Effector CD8-positive, alpha-beta T cell (primary cell): ENCODE results near the gene PPIL3.
"Not testable (repeated sequence)": the region's sequence is repeated elsewhere in the genome, so short reads cannot be mapped to it uniquely, and the experiment has no call there.

Experiments
- DNase-seq: peaks from one replicate; lab custom pipeline; 2025; lab: John Stamatoyannopoulos, UW
- total RNA-seq, 4 experiments: gene quantifications; one replicate each; lab custom pipeline; 2026; lab: John Stamatoyannopoulos, UW

Gene PPIL3
- 17.6 to 30.2 (median 25.9) reads per million in 4 experiments for total RNA-seq

DNA sequence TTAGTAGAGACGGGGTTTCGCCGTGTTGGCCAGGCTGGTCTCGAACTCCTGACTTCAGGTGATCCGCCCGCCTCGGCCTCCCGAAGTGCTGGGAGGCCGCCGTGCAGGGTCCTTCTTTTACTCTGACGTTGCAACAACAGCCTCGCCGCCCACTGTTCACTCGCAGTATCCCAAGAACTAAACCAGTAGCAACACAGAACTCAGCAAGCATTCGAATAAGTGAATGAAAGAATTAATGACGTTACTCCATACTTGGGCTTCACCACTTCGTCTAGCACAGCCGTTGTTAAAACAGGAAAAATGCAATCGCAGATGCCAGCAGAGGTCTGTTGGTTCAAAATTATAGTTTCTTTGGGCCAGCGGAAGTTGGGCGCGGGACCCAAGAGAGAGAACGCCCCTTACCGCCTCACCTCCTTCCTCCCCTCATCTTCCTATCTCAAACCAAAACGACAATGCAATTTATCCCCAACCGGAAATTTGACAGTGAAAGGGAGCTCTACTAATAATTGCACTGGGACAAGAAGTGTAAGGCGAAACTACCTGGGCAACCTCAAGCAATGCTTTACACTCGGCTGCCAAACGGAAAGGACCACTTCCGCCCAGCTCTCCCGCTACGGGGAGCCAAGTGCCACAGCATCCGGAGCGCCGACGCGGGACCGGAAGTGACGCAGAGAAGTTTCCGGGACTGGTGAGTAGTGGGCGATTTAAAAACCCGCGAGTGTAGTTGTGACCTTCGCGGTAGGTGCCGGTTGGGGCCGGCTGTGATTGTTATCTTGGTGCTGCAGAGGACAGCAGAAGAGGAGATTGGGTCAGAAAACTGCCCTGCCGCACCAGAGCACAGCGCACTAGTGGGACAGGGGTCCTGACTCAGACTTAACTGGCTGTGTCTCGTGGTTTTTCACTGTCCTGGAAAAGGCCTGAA is at the start of gene PPIL3, which contains the start of gene NIF3L1:
TSS of gene PPIL3 (minus strand) at position 374 of the 922 bp plus-strand sequence. CDS start 1,462 bp downstream, outside the sequence.
TSS of gene NIF3L1 (plus strand) at position 668 of the 922 bp plus-strand sequence. CDS start 2,573 bp downstream, outside the sequence.
- DNase-seq, result peak; percentile 89

GRCh38 chr2:200930947-200931626 is 42.2 kb upstream of the PPIL3 start:
- no peak for DNase-seq

- no peak for DNase-seq
These were observed 40.7 kb upstream of the PPIL3 start for GRCh38 chr2:200929334-200930249.

DNA sequence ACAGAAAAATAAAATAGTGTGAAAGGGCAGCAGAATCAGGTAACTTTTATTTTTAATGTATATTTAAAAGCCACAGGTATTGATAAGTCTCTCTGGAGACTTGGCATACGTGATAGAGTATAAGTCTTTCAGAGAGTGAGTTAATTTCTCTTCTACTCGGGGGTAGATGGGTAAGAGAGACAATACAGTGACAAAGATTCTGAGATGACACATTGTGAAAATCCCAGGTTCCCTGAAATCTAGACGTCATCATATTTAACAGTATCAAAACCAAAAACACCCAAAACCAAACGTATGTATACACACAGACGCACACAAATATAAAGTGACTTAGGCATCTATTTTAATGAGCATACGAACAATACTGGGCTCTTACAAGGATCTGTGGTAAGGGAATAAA is 33.6 kb upstream of the PPIL3 start:
- no peak for DNase-seq

- DNase-seq, result no peak
These were observed 24.8 kb upstream of the PPIL3 start for GRCh38 chr2:200913654-200914053.

DNA sequence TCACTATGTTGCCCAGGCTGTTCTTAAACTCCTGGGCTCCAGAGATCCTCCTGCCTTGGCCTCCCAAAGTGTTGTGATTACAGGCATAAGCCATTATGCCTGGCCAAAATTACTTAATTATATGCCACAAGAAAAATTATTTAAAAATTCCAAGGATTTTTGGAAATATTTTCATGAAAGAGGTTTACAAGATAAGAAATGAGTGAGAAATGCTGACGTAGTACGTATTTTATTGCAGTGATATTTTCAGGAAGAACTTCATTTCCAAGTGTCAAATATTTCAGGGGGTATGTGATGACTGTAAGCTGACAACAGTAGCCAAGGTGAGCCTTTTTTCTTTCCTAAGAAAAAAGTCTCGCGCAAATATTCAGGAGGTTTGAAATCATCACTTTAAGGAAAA is 21.1 kb upstream of the PPIL3 start:
- no peak for DNase-seq

- DNase-seq, result no peak
These were observed 16.9 kb upstream of the PPIL3 start for GRCh38 chr2:200905618-200906296.

GRCh38 chr2:200901459-200902072 is 12.7 kb upstream of the PPIL3 start:
- DNase-seq, result peak; percentile 56

DNA sequence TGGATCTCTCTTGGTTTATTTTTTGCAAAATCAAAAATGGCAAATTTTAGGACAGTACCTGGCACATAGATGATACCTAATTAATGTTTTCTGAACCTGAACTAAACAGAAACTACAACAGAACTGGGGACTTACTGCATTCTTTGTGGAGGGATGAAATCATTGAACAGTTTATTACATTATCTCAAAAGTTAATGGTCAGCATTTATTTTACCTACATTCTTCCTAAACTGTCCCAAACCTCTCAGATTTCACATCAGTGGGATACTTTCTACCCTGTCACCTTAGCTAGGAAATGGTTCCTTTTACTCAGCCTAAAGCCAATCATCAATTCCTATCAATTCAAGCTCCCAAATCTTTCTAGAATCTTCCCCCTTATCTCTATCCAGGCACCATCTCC is 10.6 kb upstream of the PPIL3 start:
- no peak for DNase-seq

- not testable (repeated sequence) for DNase-seq
These were observed 7.1 kb downstream of the PPIL3 start for GRCh38 chr2:200881715-200882249.

- no peak for DNase-seq
These were observed 10.5 kb downstream of the PPIL3 start for GRCh38 chr2:200878289-200878880.

DNA sequence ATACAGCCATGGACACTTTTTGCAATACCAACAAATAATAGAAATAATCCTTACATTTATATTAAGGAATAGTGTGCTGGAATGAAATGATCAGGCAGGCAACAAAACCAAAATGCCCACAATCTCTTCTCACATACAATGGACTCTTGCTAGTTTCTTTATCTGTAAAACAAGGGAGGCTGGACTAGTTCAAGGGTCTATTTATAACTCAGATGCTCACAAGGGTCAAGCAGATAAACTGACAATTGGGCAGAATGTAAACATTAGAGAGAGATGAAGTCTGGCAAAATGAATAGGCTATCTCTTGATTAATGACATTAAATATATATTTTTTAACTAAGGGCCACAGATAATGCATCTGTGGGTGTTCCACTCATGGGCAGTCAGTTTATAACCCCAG is 11.4 kb downstream of the PPIL3 start:
- DNase-seq, result no peak

- no peak for DNase-seq
These were observed 15.3 kb downstream of the PPIL3 start for GRCh38 chr2:200873560-200873959.

DNA sequence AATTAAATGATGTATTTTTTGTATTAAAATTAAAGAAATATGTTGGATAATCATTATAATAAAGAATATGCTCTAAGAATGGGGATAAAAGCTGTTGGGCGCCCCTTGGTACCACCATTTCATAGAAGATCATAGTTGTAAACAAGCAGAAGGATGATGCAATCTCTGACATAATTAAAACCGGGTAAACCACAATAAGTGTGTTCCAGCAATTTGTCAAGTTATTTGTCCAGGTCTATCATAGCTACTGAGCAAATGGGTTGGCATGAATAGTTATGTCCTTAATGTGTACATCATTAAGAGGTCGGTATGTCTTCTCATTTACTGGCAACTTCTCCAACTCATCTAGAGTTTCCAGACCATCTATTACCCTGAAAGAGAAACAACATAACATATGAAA is 17.7 kb downstream of the PPIL3 start:
- DNase-seq, result no peak

DNA sequence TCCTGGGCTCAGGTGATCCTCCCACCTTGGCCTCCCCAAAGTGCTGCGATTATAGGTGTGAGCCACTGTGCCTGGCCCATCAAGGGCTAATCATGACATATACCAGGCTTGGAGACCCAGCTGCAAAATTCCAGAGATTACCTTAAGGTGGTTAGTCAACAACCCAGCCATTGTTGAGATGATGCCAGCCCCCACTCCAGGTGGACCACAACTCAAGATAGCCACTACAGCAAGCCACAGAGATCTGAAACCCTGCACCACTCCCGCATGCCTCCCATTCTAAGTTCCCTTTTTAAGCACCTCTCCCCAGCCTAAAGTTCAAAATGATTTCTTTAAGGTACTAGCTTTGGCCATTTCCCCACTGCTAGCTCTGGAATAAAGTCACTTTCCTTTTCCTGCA is 19.9 kb downstream of the PPIL3 start:
- no peak for DNase-seq

GRCh38 chr2:200864176-200865034 is 24.5 kb downstream of the PPIL3 start, which contains the start of gene CLK1:
Gene CLK1, minus strand, starts transcription at chr2:200864658. Its CDS starts 2,796 bp downstream, at chr2:200861862.
- DNase-seq, result peak; percentile 94

GRCh38 chr2:200863782-200864175 is 25.1 kb downstream of the PPIL3 start:
- DNase-seq, result no peak

- peak; percentile 34 for DNase-seq
These were observed 26.3 kb downstream of the PPIL3 start for GRCh38 chr2:200862532-200863000.
